WTC11 (cell line): ENCODE measurements around the gene SPX. TPM values are rescaled to one million over a fixed set of nuclear protein-coding genes. Genes with fewer than 3 reads are reported as not detected.

Source experiments
- ATAC-seq: fragments of 200-7000 bp; cut with Tn5 transposase; 2 replicates; pipeline ENCODE4 v1.10.0; 2021; ENCODE audit warnings: mild to moderate bottlenecking, moderate library complexity
- CTCF ChIA-PET: fragments of 300-600 bp; sonication (Branson Sonifier 250); formaldehyde crosslinking; loops from one replicate; lab custom pipeline; 2021; ENCODE audit warnings: antibody characterized with exemption; lab: Charles Lee
- POLR2A ChIA-PET: fragments of 350-600 bp; sonication (Branson Sonifier 250); formaldehyde crosslinking; loops from one replicate; lab custom pipeline; 2021; ENCODE audit warnings: antibody characterized with exemption; lab: Charles Lee
- DNase-seq: peaks from one replicate; pipeline ENCODE4 v3.0.0; 2021; ENCODE audit warnings: low spot score
- H3K27ac Mint-ChIP-seq: 2 replicates; pipeline ENCODE4 v1.8.0; 2021; ENCODE audit warnings: mixed read lengths
- H3K27me3 Mint-ChIP-seq: 2 replicates; pipeline ENCODE4 v1.8.0; 2021; ENCODE audit warnings: low read depth, mild to moderate bottlenecking, moderate library complexity, mixed read lengths
- H3K36me3 Mint-ChIP-seq: 2 replicates; pipeline ENCODE4 v1.8.0; 2021; ENCODE audit warnings: mixed read lengths
- H3K4me1 Mint-ChIP-seq: 2 replicates; pipeline ENCODE4 v1.8.0; 2022; ENCODE audit warnings: mixed read lengths
- H3K4me3 Mint-ChIP-seq: 2 replicates; pipeline ENCODE4 v1.8.0; 2021; ENCODE audit warnings: mild to moderate bottlenecking, moderate library complexity, mixed read lengths
- H3K9me3 Mint-ChIP-seq: 2 replicates; pipeline ENCODE4 v1.8.0; 2021; ENCODE audit warnings: mixed read lengths
- ATF1 ChIP-seq: sonication (generic); formaldehyde crosslinking; IDR thresholded peaks from 2 replicates; pipeline ENCODE4 v1.8.1; 2023; ENCODE audit warnings: mild to moderate bottlenecking, moderate library complexity, missing genetic modification reagents
- CBFB ChIP-seq: sonication (generic); formaldehyde crosslinking; IDR thresholded peaks from 2 replicates; pipeline ENCODE4 v1.8.1; 2022; ENCODE audit warnings: mild to moderate bottlenecking, low read depth, missing genetic modification reagents
- CDX4 ChIP-seq: fragments of 250-450 bp; sonication (Bioruptor Pico); IDR thresholded peaks from 2 replicates; pipeline ENCODE4 v1.9.0; 2021; ENCODE audit warnings: moderate library complexity, mild to moderate bottlenecking, inconsistent platforms, borderline replicate concordance
- ERG ChIP-seq: fragments of 250-450 bp; sonication (Bioruptor Pico); IDR thresholded peaks from 2 replicates; pipeline ENCODE4 v1.8.0; 2021; ENCODE audit warnings: mild to moderate bottlenecking
- FOXJ3 ChIP-seq: sonication (generic); formaldehyde crosslinking; IDR thresholded peaks from 2 replicates; pipeline ENCODE4 v1.9.0; 2021; ENCODE audit warnings: missing genetic modification reagents, mild to moderate bottlenecking, borderline replicate concordance
- GABPB1 ChIP-seq: sonication (generic); formaldehyde crosslinking; IDR thresholded peaks from 2 replicates; pipeline ENCODE4 v1.8.1; 2023; ENCODE audit warnings: mild to moderate bottlenecking, missing genetic modification reagents
- IRF2 ChIP-seq: sonication (generic); formaldehyde crosslinking; IDR thresholded peaks from 2 replicates; pipeline ENCODE4 v1.8.0; 2022; ENCODE audit warnings: low read depth, missing genetic modification reagents, borderline replicate concordance
- JUN ChIP-seq: sonication (generic); formaldehyde crosslinking; IDR thresholded peaks from 2 replicates; pipeline ENCODE4 v1.8.0; 2023; ENCODE audit warnings: mild to moderate bottlenecking, missing genetic modification reagents
- NR1H2 ChIP-seq: sonication (generic); formaldehyde crosslinking; IDR thresholded peaks from 2 replicates; pipeline ENCODE4 v1.9.0; 2021; ENCODE audit warnings: mild to moderate bottlenecking, moderate library complexity, missing genetic modification reagents
- NR2C2 ChIP-seq: sonication (generic); formaldehyde crosslinking; IDR thresholded peaks from 2 replicates; pipeline ENCODE4 v1.8.0; 2022; ENCODE audit warnings: mild to moderate bottlenecking, missing genetic modification reagents
- RELA ChIP-seq: sonication (generic); formaldehyde crosslinking; IDR thresholded peaks from 2 replicates; pipeline ENCODE4 v1.8.1; 2022; ENCODE audit warnings: missing genetic modification reagents, mild to moderate bottlenecking, borderline replicate concordance
- RORB ChIP-seq: fragments of 250-450 bp; sonication (Bioruptor Pico); IDR thresholded peaks from 2 replicates; pipeline ENCODE4 v1.9.0; 2021; ENCODE audit warnings: mild to moderate bottlenecking
- SOX15 ChIP-seq: fragments of 250-450 bp; sonication (Bioruptor Pico); IDR thresholded peaks from 2 replicates; pipeline ENCODE4 v1.9.0; 2021; ENCODE audit warnings: mild to moderate bottlenecking
- TEAD4 ChIP-seq: sonication (generic); formaldehyde crosslinking; IDR thresholded peaks from 2 replicates; pipeline ENCODE4 v1.8.0; 2022; ENCODE audit warnings: mild to moderate bottlenecking, missing genetic modification reagents
- TP53 ChIP-seq: sonication (generic); formaldehyde crosslinking; IDR thresholded peaks from 2 replicates; pipeline ENCODE4 v1.8.1; 2023; ENCODE audit warnings: mild to moderate bottlenecking, missing genetic modification reagents
- USF1 ChIP-seq: sonication (generic); formaldehyde crosslinking; IDR thresholded peaks from 2 replicates; pipeline ENCODE4 v1.8.0; 2022; ENCODE audit warnings: mild to moderate bottlenecking, missing genetic modification reagents
- ZMAT4 ChIP-seq: fragments of 250-450 bp; sonication (Bioruptor Pico); IDR thresholded peaks from 2 replicates; pipeline ENCODE4 v1.9.0; 2021; ENCODE audit warnings: mild to moderate bottlenecking
- ZNF219 ChIP-seq: sonication (generic); formaldehyde crosslinking; IDR thresholded peaks from 2 replicates; pipeline ENCODE4 v1.8.0; 2023; ENCODE audit warnings: missing genetic modification reagents, mild to moderate bottlenecking, borderline replicate concordance
- ZNF416 ChIP-seq: fragments of 250-450 bp; sonication (Bioruptor Pico); IDR thresholded peaks from 2 replicates; pipeline ENCODE4 v1.9.0; 2021; ENCODE audit warnings: mild to moderate bottlenecking, inconsistent platforms
- ZNF423 ChIP-seq: fragments of 250-450 bp; sonication (Bioruptor Pico); IDR thresholded peaks from 2 replicates; pipeline ENCODE4 v2.1.2; 2022; ENCODE audit warnings: mild to moderate bottlenecking, moderate library complexity
- ZNF671 ChIP-seq: fragments of 250-450 bp; sonication (Bioruptor Pico); IDR thresholded peaks from 2 replicates; pipeline ENCODE4 v1.8.0; 2021; ENCODE audit warnings: mild to moderate bottlenecking
- total RNA-seq: library from RNA; stranded (reverse); gene quantifications from 3 replicates; pipeline ENCODE4 v1.2.3, GENCODE V29; 2021
- TF ChIP-seq, protein P1 (sequence below): fragments of 250-450 bp; sonication (Bioruptor Pico); conservative IDR thresholded peaks from 2 replicates; pipeline ENCODE4 v1.9.0; 2021; ENCODE audit warnings: mild to moderate bottlenecking
- TF ChIP-seq, protein P2 (sequence below): sonication (generic); formaldehyde crosslinking; IDR thresholded peaks from 2 replicates; pipeline ENCODE4 v1.8.1; 2023; ENCODE audit warnings: mild to moderate bottlenecking, missing genetic modification reagents
- TF ChIP-seq, protein P3 (sequence below): sonication (generic); formaldehyde crosslinking; IDR thresholded peaks from 2 replicates; pipeline ENCODE4 v1.8.1; 2023; ENCODE audit warnings: mild to moderate bottlenecking, missing genetic modification reagents, moderate library complexity
- TF ChIP-seq, protein P4 (sequence below): sonication (generic); formaldehyde crosslinking; IDR thresholded peaks from 2 replicates; pipeline ENCODE4 v1.8.0; 2023; ENCODE audit warnings: mild to moderate bottlenecking, missing genetic modification reagents

Gene SPX
- total RNA-seq, 1 experiment from 2014 or later: 0.46 TPM

DNA sequence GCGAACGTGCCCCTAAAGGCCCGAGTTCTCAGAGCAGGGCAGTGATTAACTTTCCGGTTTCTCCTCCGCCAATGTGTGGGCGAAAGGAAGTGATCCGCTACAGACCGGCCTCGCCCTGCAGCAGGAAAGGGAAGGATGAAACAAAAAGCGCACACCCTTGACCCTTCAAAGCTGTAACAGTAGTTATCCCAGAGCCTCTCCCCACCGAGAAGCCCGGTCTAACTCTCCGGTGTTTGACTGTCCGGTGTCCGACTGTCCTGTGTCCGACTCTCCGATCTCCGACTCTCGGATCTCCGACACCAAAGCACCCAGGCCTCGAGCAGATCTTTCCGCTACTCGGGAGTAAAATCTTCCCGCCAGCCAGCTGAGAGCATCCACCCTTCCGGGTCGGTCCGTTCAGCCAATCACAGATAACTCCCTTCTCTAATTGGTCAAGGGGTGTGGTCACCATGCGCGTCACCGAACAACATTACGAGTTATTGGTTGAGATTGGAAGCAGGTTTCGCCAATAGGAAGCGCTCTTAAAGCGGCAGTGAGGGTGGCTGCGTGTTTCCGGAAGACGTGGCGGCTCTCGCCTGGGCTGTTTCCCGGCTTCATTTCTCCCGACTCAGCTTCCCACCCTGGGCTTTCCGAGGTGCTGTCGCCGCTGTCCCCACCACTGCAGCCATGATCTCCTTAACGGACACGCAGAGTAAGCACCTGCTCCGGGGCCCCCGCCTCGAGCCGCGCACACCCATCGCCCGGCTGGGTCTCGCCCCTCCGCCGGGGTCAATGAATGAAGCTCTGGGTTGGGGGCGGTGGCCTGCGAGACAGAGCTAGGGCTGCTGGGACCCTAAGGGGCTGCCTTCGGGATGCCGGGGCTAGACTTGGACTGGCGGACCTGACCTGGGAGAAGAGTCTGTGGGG lies 24.6 kb upstream of the SPX start, which contains the start of the genes GOLT1B and RECQL:
TSS of gene GOLT1B (plus strand) at position 532 of the 906 bp plus-strand sequence. CDS start at position 667, 135 bp downstream.
TSS of gene RECQL (minus strand) at position 378 of the 906 bp plus-strand sequence. CDS start 2,065 bp downstream, outside the sequence.
- ChIA-PET CTCF (interaction anchor here (0.7 to 1.4 kb wide), 3 partner anchors 15 to 151 kb away, joined by 3 to 4 read pairs (median 3); no protein-coding TSS in a partner anchor), POLR2A (interaction anchor here (0.6 to 1.4 kb wide), 6 partner anchors 10 to 179 kb away, joined by 3 to 11 read pairs (median 6); partner anchors contain the start of genes LDHB and PYROXD1)
- Mint-ChIP-seq H3K9me3 (no peaks in the 10 kb centered on the region), H3K4me3 (no peak within 1 kb of the TSS), H3K27ac (no peak within 1 kb of the TSS), H3K4me1 (peaks cover 14% of the 10 kb centered on the region), H3K27me3 (no peaks in the 10 kb centered on the region), H3K36me3 (peaks cover 12% of the 10 kb centered on the region; the same call in 1 of the 2 replicates)
- DNase-seq: peak; percentile 88
- peak; percentile 92 for ATAC-seq
- TF ChIP-seq ZNF416 (CRISPR knock-in tag) (no peak), RORB (no peak), ZNF423 (CRISPR knock-in tag) (no peak), ERG (CRISPR knock-in tag) (no peak), GABPB1 (CRISPR knock-in tag) (peak; percentile 26; the same call in 1 of the 2 replicates), IRF2 (CRISPR knock-in tag) (no peak), NR2C2 (CRISPR knock-in tag) (no peak), CBFB (no peak), USF1 (no peak), TEAD4 (CRISPR knock-in tag) (no peak), ZMAT4 (no peak), TP53 (CRISPR knock-in tag) (no peak), FOXJ3 (CRISPR knock-in tag) (no peak), JUN (CRISPR knock-in tag) (no peak), ATF1 (no peak), SOX15 (CRISPR knock-in tag) (no peak), CDX4 (no peak), RELA (CRISPR knock-in tag) (no peak), ZNF219 (CRISPR knock-in tag) (no peak), NR1H2 (CRISPR knock-in tag) (no peak), ZNF671 (no peak)
- TF ChIP-seq, protein P1, sequence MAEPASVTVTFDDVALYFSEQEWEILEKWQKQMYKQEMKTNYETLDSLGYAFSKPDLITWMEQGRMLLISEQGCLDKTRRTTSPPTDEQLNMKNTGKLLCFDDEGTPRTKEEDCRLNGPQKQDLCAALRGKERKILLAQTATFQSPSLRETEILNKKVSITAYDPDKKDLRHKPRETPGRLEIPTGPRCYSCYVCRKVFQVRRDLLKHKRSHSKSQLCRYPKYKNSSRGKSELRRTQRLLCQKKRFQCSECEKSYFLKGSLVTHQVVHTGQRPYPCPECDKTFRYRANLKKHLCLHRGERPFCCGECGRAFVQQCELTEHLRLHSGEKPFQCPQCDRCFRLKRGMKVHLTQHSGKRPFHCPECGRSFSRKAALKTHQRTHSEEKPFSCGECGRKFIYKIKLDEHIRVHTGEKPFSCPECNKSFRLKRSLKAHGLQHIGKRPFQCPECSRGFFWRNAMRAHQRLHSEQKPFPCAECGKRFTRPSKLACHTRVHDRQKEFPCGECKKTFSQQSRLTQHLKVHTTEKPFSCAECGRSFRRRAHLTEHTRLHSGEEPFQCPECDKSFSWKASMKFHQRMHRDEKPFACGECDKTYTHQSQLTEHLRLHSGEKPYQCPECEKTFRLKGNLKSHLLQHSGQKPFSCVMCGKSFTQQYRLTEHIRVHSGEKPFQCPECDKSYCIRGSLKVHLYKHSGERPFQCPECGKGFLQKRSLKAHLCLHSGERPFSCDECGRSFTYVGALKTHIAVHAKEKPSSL (CRISPR knock-in tag): no peak
- TF ChIP-seq, protein P2, sequence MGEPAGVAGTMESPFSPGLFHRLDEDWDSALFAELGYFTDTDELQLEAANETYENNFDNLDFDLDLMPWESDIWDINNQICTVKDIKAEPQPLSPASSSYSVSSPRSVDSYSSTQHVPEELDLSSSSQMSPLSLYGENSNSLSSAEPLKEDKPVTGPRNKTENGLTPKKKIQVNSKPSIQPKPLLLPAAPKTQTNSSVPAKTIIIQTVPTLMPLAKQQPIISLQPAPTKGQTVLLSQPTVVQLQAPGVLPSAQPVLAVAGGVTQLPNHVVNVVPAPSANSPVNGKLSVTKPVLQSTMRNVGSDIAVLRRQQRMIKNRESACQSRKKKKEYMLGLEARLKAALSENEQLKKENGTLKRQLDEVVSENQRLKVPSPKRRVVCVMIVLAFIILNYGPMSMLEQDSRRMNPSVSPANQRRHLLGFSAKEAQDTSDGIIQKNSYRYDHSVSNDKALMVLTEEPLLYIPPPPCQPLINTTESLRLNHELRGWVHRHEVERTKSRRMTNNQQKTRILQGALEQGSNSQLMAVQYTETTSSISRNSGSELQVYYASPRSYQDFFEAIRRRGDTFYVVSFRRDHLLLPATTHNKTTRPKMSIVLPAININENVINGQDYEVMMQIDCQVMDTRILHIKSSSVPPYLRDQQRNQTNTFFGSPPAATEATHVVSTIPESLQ (CRISPR knock-in tag): no peak
- TF ChIP-seq, protein P3, sequence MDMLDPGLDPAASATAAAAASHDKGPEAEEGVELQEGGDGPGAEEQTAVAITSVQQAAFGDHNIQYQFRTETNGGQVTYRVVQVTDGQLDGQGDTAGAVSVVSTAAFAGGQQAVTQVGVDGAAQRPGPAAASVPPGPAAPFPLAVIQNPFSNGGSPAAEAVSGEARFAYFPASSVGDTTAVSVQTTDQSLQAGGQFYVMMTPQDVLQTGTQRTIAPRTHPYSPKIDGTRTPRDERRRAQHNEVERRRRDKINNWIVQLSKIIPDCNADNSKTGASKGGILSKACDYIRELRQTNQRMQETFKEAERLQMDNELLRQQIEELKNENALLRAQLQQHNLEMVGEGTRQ (CRISPR knock-in tag): no peak
- TF ChIP-seq, protein P4, sequence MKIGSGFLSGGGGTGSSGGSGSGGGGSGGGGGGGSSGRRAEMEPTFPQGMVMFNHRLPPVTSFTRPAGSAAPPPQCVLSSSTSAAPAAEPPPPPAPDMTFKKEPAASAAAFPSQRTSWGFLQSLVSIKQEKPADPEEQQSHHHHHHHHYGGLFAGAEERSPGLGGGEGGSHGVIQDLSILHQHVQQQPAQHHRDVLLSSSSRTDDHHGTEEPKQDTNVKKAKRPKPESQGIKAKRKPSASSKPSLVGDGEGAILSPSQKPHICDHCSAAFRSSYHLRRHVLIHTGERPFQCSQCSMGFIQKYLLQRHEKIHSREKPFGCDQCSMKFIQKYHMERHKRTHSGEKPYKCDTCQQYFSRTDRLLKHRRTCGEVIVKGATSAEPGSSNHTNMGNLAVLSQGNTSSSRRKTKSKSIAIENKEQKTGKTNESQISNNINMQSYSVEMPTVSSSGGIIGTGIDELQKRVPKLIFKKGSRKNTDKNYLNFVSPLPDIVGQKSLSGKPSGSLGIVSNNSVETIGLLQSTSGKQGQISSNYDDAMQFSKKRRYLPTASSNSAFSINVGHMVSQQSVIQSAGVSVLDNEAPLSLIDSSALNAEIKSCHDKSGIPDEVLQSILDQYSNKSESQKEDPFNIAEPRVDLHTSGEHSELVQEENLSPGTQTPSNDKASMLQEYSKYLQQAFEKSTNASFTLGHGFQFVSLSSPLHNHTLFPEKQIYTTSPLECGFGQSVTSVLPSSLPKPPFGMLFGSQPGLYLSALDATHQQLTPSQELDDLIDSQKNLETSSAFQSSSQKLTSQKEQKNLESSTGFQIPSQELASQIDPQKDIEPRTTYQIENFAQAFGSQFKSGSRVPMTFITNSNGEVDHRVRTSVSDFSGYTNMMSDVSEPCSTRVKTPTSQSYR (CRISPR knock-in tag): no peak
